ENCODE results near the gene EREG. TPM values are rescaled to one million over a fixed set of nuclear protein-coding genes. Genes with fewer than 3 reads are reported as not detected.
A peak's percentile ranks its signal among the peaks of the same experiment; 100 is the strongest.

Gene EREG
- total and polyA plus RNA-seq, 4 donors: 0.12 to 0.30 (median 0.14) TPM; not detected in 1

- no CpG with 5 or more reads among the region's 2 CpGs for WGBS (ENCODE audit: insufficient coverage)
- H3K9me3 ChIP-seq (ENCODE audit: control insufficient read depth, insufficient read depth, low read length): no peaks in the 10 kb centered on the region
- DNase-seq (ENCODE audit: low read depth in 4 of 6, low spot score in 6 of 6): no peak
These were observed 1.5 kb downstream of the EREG start for GRCh38 chr4:74366367-74366911.

DNA sequence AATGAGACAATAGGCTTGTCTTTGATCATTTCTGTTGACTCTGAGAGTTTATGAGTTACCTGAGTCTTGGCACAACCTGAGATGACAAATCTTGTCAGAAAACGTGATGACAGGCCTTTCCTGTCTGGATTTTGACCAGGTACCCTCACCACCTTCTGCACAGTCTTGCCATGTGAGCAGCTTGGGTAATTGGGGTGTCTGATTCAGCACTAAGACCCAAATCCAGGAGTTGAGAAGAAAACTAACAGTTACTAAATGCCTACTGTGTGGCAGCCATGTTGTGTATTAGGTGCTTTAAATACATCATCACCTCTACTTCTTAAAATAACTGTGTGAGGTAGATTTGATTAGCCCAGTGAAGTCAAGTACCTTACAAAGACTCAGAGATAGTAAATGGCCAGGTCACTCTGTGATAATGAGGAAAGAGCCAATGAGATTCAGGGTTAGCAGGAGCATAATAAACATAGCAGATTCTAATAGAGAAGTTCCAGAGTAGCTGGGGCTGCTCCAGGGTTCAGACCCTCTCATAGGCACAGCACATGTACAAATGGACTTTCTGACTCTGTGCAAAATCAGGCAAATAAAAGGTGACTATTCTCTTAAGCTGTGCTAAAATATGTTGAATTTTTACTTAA is 2.8 kb downstream of the EREG start:
- Histone ChIP-seq H3K27me3 (ENCODE audit: control insufficient read depth, insufficient read depth, low read length) (peaks cover 25% of the 10 kb centered on the region), H3K4me3 (ENCODE audit: low read depth, low read length) (no peak overlapping the region), H3K36me3 (ENCODE audit: control insufficient read depth, insufficient read depth, low read length) (no peaks in the 10 kb centered on the region), H3K4me1 (ENCODE audit: control insufficient read depth, insufficient read depth, low read length) (peaks cover 12% of the 10 kb centered on the region), H3K9me3 (ENCODE audit: control insufficient read depth, insufficient read depth, low read length) (no peaks in the 10 kb centered on the region), H3K27ac (ENCODE audit: low read depth, low read length) (no peak overlapping the region)
- no peak for DNase-seq (ENCODE audit: low read depth in 4 of 6, low spot score in 6 of 6)
- 100% methylated on average over 1 of the region's 1 CpG for WGBS (ENCODE audit: insufficient coverage)

More at GRCh38 chr4:74366367-74366911, 1.5 kb downstream of the EREG start:
- no peaks in the 10 kb centered on the region for H3K36me3 ChIP-seq (ENCODE audit: control insufficient read depth, insufficient read depth, low read length)
- H3K4me3 ChIP-seq (ENCODE audit: low read depth, low read length): no peak overlapping the region
- H3K27me3 ChIP-seq (ENCODE audit: control insufficient read depth, insufficient read depth, low read length): peaks cover 25% of the 10 kb centered on the region
- H3K27ac ChIP-seq (ENCODE audit: low read depth, low read length): no peak overlapping the region
- peaks cover 12% of the 10 kb centered on the region for H3K4me1 ChIP-seq (ENCODE audit: control insufficient read depth, insufficient read depth, low read length)

GRCh38 chr4:74368596-74368995 is 3.7 kb downstream of the EREG start:
- no CpG with 5 or more reads among the region's 4 CpGs for WGBS (ENCODE audit: insufficient coverage)
- H3K27ac ChIP-seq (ENCODE audit: low read depth, low read length): no peak overlapping the region
- H3K36me3 ChIP-seq (ENCODE audit: control insufficient read depth, insufficient read depth, low read length): no peaks in the 10 kb centered on the region
- no peaks in the 10 kb centered on the region for H3K9me3 ChIP-seq (ENCODE audit: control insufficient read depth, insufficient read depth, low read length)
- peaks cover 12% of the 10 kb centered on the region for H3K4me1 ChIP-seq (ENCODE audit: control insufficient read depth, insufficient read depth, low read length)
- peaks cover 25% of the 10 kb centered on the region for H3K27me3 ChIP-seq (ENCODE audit: control insufficient read depth, insufficient read depth, low read length)
- H3K4me3 ChIP-seq (ENCODE audit: low read depth, low read length): no peak overlapping the region
- no peak for DNase-seq (ENCODE audit: low read depth in 4 of 6, low spot score in 6 of 6)

- no peaks in the 10 kb centered on the region for H3K36me3 ChIP-seq (ENCODE audit: control insufficient read depth, insufficient read depth, low read length)
- WGBS (ENCODE audit: insufficient coverage): 86% methylated on average over 2 of the region's 2 CpGs
- peaks cover 8% of the 10 kb centered on the region for H3K4me1 ChIP-seq (ENCODE audit: control insufficient read depth, insufficient read depth, low read length)
- DNase-seq (ENCODE audit: low read depth in 4 of 6, low spot score in 6 of 6): no peak
- peaks cover 16% of the 10 kb centered on the region for H3K27me3 ChIP-seq (ENCODE audit: control insufficient read depth, insufficient read depth, low read length)
- H3K9me3 ChIP-seq (ENCODE audit: control insufficient read depth, insufficient read depth, low read length): no peaks in the 10 kb centered on the region
- no peak overlapping the region for H3K4me3 ChIP-seq (ENCODE audit: low read depth, low read length)
- no peak overlapping the region for H3K27ac ChIP-seq (ENCODE audit: low read depth, low read length)
These were observed 4.9 kb downstream of the EREG start for GRCh38 chr4:74369855-74370254.

GRCh38 chr4:74370912-74371311 is 6.0 kb downstream of the EREG start:
- Histone ChIP-seq H3K27ac (ENCODE audit: low read depth, low read length) (no peak overlapping the region), H3K4me1 (ENCODE audit: control insufficient read depth, insufficient read depth, low read length) (no peaks in the 10 kb centered on the region), H3K4me3 (ENCODE audit: low read depth, low read length) (no peak overlapping the region), H3K9me3 (ENCODE audit: control insufficient read depth, insufficient read depth, low read length) (no peaks in the 10 kb centered on the region), H3K27me3 (ENCODE audit: control insufficient read depth, insufficient read depth, low read length) (peaks cover 8% of the 10 kb centered on the region), H3K36me3 (ENCODE audit: control insufficient read depth, insufficient read depth, low read length) (no peaks in the 10 kb centered on the region)
- peak in 2 of 6 donors; percentile 55 to 56 for DNase-seq (ENCODE audit: low read depth in 4 of 6, low spot score in 6 of 6)
- 0% methylated on average over 1 of the region's 1 CpG for WGBS (ENCODE audit: insufficient coverage)

DNA sequence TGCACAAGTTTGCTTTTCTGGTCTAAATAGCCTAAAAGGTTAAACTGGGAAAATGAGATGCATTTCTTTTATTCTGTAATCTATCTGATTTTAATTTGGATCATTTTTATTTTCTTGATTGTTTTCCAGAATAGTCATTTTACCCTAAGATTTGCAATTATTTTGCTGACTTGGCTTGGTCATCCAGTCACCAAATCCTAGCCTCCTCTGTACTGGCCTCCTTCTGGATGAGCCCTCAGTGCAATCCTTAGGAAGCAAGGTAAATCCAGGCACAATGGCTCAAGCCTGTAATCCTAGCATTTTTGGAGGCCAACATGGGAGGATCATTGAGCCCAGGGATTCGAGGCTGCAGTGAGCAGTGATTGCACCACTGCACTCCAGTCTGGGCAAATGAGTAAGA is 9.2 kb downstream of the EREG start:
- H3K36me3 ChIP-seq (ENCODE audit: control insufficient read depth, insufficient read depth, low read length): no peaks in the 10 kb centered on the region
- no peak overlapping the region for H3K27ac ChIP-seq (ENCODE audit: low read depth, low read length)
- no CpG with 5 or more reads among the region's 1 CpG for WGBS (ENCODE audit: insufficient coverage)
- H3K27me3 ChIP-seq (ENCODE audit: control insufficient read depth, insufficient read depth, low read length): no peaks in the 10 kb centered on the region
- DNase-seq (ENCODE audit: low read depth in 4 of 6, low spot score in 6 of 6): no peak
- no peaks in the 10 kb centered on the region for H3K4me1 ChIP-seq (ENCODE audit: control insufficient read depth, insufficient read depth, low read length)
- H3K9me3 ChIP-seq (ENCODE audit: control insufficient read depth, insufficient read depth, low read length): no peaks in the 10 kb centered on the region
- H3K4me3 ChIP-seq (ENCODE audit: low read depth, low read length): no peak overlapping the region

DNA sequence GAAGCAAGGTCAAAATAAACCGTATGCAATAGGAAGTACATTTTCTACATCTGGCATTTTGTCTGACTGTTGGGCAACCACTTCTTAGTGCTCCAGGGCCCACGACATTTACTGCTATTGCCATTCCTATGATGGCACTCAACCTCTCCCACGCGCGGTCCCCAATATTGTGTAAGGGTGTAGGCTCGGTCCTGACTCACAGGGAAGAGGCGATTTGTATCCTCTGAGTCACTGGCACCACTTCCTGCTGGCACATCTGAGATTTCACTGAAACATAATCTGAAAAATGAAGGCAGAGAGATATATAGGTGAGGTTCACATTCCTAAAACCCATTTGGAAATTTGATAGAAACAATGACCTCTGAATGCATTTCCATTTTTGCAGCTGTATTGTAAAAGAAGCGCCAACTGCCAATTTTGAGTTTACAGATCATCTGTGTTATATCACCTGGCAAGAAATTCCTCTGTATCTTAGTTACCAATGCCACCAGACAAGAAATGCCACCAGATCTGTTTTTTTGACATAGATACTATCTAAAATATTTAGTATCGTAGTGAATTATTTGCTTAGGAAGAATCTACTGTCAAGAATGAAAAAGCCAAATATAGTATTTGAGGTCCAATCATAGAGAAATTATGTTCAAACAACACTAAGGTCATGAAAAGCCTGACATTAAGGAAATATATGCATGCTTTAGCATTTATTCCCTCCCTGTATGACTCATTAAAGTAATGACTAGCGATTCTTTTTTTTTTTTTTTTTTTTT is 9.8 kb downstream of the EREG start:
- H3K4me3 ChIP-seq (ENCODE audit: low read depth, low read length): no peak overlapping the region
- H3K27ac ChIP-seq (ENCODE audit: low read depth, low read length): no peak overlapping the region
- no peaks in the 10 kb centered on the region for H3K4me1 ChIP-seq (ENCODE audit: control insufficient read depth, insufficient read depth, low read length)
- no peak for DNase-seq (ENCODE audit: low read depth in 4 of 6, low spot score in 6 of 6)
- H3K36me3 ChIP-seq (ENCODE audit: control insufficient read depth, insufficient read depth, low read length): no peaks in the 10 kb centered on the region
- H3K27me3 ChIP-seq (ENCODE audit: control insufficient read depth, insufficient read depth, low read length): no peaks in the 10 kb centered on the region
- no peaks in the 10 kb centered on the region for H3K9me3 ChIP-seq (ENCODE audit: control insufficient read depth, insufficient read depth, low read length)
- 80% methylated on average over 2 of the region's 10 CpGs for WGBS (ENCODE audit: insufficient coverage)

DNA sequence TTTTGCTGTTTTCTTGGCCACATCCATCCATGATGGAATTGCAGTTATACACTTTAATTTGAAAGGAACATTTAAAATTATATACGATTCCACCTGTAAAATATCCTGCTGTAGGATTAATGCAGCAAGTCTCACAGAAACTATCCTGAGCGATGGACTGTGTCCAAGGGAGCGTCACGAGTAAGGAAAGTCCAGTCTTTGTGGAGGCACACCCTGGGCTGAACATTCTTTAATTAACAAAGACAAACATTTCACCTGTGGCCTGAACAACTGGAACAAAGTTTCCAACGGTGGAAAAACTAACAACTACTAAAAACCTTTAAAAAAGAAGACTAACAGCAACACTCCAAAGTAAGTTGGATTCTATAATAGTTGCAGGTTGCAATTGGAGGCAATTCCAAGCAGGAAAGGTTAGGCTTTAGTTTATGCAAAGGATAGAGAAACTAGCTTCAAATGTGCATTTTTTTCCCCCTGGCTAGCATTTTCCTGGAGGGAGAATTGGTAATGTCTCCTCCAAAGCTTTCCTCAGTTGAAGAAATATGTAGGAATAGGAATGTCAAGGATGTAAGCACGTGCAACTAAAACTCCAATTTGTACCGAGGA is 11.0 kb downstream of the EREG start:
- H3K27me3 ChIP-seq (ENCODE audit: control insufficient read depth, insufficient read depth, low read length): no peaks in the 10 kb centered on the region
- no peak overlapping the region for H3K4me3 ChIP-seq (ENCODE audit: low read depth, low read length)
- H3K4me1 ChIP-seq (ENCODE audit: control insufficient read depth, insufficient read depth, low read length): no peaks in the 10 kb centered on the region
- H3K9me3 ChIP-seq (ENCODE audit: control insufficient read depth, insufficient read depth, low read length): no peaks in the 10 kb centered on the region
- H3K36me3 ChIP-seq (ENCODE audit: control insufficient read depth, insufficient read depth, low read length): no peaks in the 10 kb centered on the region
- no peak for DNase-seq (ENCODE audit: low read depth in 4 of 6, low spot score in 6 of 6)
- WGBS (ENCODE audit: insufficient coverage): 94% methylated on average over 3 of the region's 7 CpGs
- H3K27ac ChIP-seq (ENCODE audit: low read depth, low read length): no peak overlapping the region

GRCh38 chr4:74376888-74377483 is 12.0 kb downstream of the EREG start:
- Histone ChIP-seq H3K27ac (ENCODE audit: low read depth, low read length) (no peak overlapping the region), H3K27me3 (ENCODE audit: control insufficient read depth, insufficient read depth, low read length) (no peaks in the 10 kb centered on the region), H3K36me3 (ENCODE audit: control insufficient read depth, insufficient read depth, low read length) (no peaks in the 10 kb centered on the region), H3K4me3 (ENCODE audit: low read depth, low read length) (no peak overlapping the region), H3K4me1 (ENCODE audit: control insufficient read depth, insufficient read depth, low read length) (no peaks in the 10 kb centered on the region), H3K9me3 (ENCODE audit: control insufficient read depth, insufficient read depth, low read length) (no peaks in the 10 kb centered on the region)
- peak in 2 of 6 donors; percentile 52 to 82 for DNase-seq (ENCODE audit: low read depth in 4 of 6, low spot score in 6 of 6)
- no CpG with 5 or more reads among the region's 4 CpGs for WGBS (ENCODE audit: insufficient coverage)
